Measurements from ENCODE around the gene CSDE1.

DNA sequence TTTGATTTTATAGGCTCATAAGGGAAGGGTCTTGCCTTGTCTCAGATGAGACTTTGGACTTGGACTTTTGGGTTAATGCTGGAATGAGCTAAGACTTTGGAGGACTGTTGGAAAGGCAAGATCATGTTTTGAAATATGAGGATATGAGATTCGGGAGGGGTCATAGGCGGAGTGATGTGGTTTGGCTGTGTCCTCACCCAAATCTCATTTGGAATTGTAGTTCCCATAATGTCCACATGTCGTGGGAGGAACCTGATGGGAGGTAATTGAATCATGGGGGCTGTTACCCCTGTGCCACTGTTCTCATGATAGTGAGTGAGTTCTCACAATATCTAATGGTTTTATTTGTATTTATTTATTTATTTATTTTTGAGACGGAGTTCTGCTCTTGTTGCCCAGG lies 6.9 kb upstream of the CSDE1 start:
- no peak for TF ChIP-seq YY1 (IDR thresholded peaks at IDR 0.05; ENCODE audit: insufficient read depth, insufficient read length)
- TF ChIP-seq ZNF274 (IDR thresholded peaks at IDR 0.05; ENCODE audit: low read depth, low read length): no peak
- no peak for TF ChIP-seq SUZ12 (IDR thresholded peaks at IDR 0.05; ENCODE audit: extremely low read depth, insufficient read depth, insufficient read length)
